ENCODE measurements around the gene PDHB. TPM values are rescaled to one million over a fixed set of nuclear protein-coding genes. Genes with fewer than 3 reads are reported as not detected.

Gene PDHB
- total RNA-seq, 8 experiments from 2014 or later: 48.7 to 122 (median 80.9) TPM

- no peak for ATAC-seq (replicated peaks in 6 of 8)
- H3K27ac ChIP-seq: no peak overlapping the region
- no peak overlapping the region for H3K4me3 ChIP-seq
- peaks cover 3 to 8% of the 10 kb centered on the region in 2 donors for H3K4me1 ChIP-seq (replicated peaks in 1 of 2)
- WGBS, 10 experiments: 16 to 93% (median 83%) methylated on average over 1 to 5 of the region's 6 CpGs; no CpG with 5 or more reads in 1 of the 10 experiments
- in situ Hi-C loops (cut with MboI; ENCODE audit: low pct_unique_long_range_greater_than_20kb in 2 of 9, low sequenced_read_pairs in 9 of 9, unreplicated experiment in 9 of 9): no loop called here
Measured at GRCh38 chr3:58387650-58388546, 45.7 kb downstream of the PDHB start.

- no peak for ATAC-seq (replicated peaks in 6 of 8)
- WGBS, 10 experiments: 47 to 100% (median 60%) methylated on average over 1 to 2 of the region's 3 CpGs; no CpG with 5 or more reads in 7 of the 10 experiments
- peaks cover 3 to 8% of the 10 kb centered on the region in 2 donors for H3K4me1 ChIP-seq (replicated peaks in 1 of 2)
- H3K27ac ChIP-seq: no peak overlapping the region
- in situ Hi-C loops (cut with MboI; ENCODE audit: low pct_unique_long_range_greater_than_20kb in 2 of 9, low sequenced_read_pairs in 9 of 9, unreplicated experiment in 9 of 9): no loop called here
- no peak overlapping the region for H3K4me3 ChIP-seq
Measured at GRCh38 chr3:58386626-58387365, 46.8 kb downstream of the PDHB start.

- no peak for ATAC-seq (replicated peaks in 6 of 8)
- Histone ChIP-seq H3K4me3 (no peak overlapping the region), H3K27ac (no peak overlapping the region), H3K4me1 (replicated peaks in 1 of 2) (peaks cover 3 to 8% of the 10 kb centered on the region in 2 donors)
- in situ Hi-C loops (cut with MboI; ENCODE audit: low pct_unique_long_range_greater_than_20kb in 2 of 9, low sequenced_read_pairs in 9 of 9, unreplicated experiment in 9 of 9): no loop called here
- 61 to 100% (median 82%) methylated on average over 1 to 3 of the region's 3 CpGs; no CpG with 5 or more reads in 2 of the 10 experiments for WGBS, 10 experiments
Measured at GRCh38 chr3:58384381-58385090, 49.1 kb downstream of the PDHB start.

GRCh38 chr3:58383904-58384303, 49.7 kb downstream of the PDHB start:
- WGBS, 10 experiments: 0 to 100% (median 88%) methylated on average over 1 to 4 of the region's 4 CpGs; no CpG with 5 or more reads in 2 of the 10 experiments
- in situ Hi-C loops (cut with MboI; ENCODE audit: low pct_unique_long_range_greater_than_20kb in 2 of 9, low sequenced_read_pairs in 9 of 9, unreplicated experiment in 9 of 9): no loop called here
- peak in 4 of 8 experiments; percentile 59 to 78 (median 69) for ATAC-seq (replicated peaks in 6 of 8)

GRCh38 chr3:58383476-58383875, 50.2 kb downstream of the PDHB start:
- 14 to 100% (median 75%) methylated on average over 1 to 2 of the region's 2 CpGs; no CpG with 5 or more reads in 1 of the 10 experiments for WGBS, 10 experiments
- Histone ChIP-seq H3K4me3 (no peak overlapping the region), H3K27ac (no peak overlapping the region), H3K4me1 (replicated peaks in 1 of 2) (peaks cover 0 to under 1% of the 10 kb centered on the region in 2 donors)
- peak in 1 of 8 experiments; percentile 29 for ATAC-seq (replicated peaks in 6 of 8)
- in situ Hi-C loops (cut with MboI; ENCODE audit: low pct_unique_long_range_greater_than_20kb in 2 of 9, low sequenced_read_pairs in 9 of 9, unreplicated experiment in 9 of 9): no loop called here

More at GRCh38 chr3:58383904-58384303, 49.7 kb downstream of the PDHB start:
- Histone ChIP-seq H3K4me3 (no peak overlapping the region), H3K4me1 (replicated peaks in 1 of 2) (peaks cover 3 to 4% of the 10 kb centered on the region in 2 donors), H3K27ac (no peak overlapping the region)

GRCh38 chr3:58379351-58380073, 54.1 kb downstream of the PDHB start:
- no peak for ATAC-seq (replicated peaks in 6 of 8)
- H3K4me3 ChIP-seq: no peak overlapping the region
- no peaks in the 10 kb centered on the region for H3K4me1 ChIP-seq (replicated peaks in 1 of 2)
- in situ Hi-C loops (cut with MboI; ENCODE audit: low pct_unique_long_range_greater_than_20kb in 2 of 9, low sequenced_read_pairs in 9 of 9, unreplicated experiment in 9 of 9): no loop called here
- WGBS, 10 experiments: 80 to 100% (median 90%) methylated on average over 2 to 4 of the region's 4 CpGs; no CpG with 5 or more reads in 1 of the 10 experiments
- H3K27ac ChIP-seq: no peak overlapping the region

- Histone ChIP-seq H3K27ac (no peak overlapping the region), H3K4me1 (replicated peaks in 1 of 2) (no peaks in the 10 kb centered on the region), H3K4me3 (no peak overlapping the region)
- no peak for ATAC-seq (replicated peaks in 6 of 8)
- 89 to 100% (median 98%) methylated on average over 1 to 4 of the region's 4 CpGs; no CpG with 5 or more reads in 2 of the 10 experiments for WGBS, 10 experiments
- in situ Hi-C loops (cut with MboI; ENCODE audit: low pct_unique_long_range_greater_than_20kb in 2 of 9, low sequenced_read_pairs in 9 of 9, unreplicated experiment in 9 of 9): no loop called here
Measured at GRCh38 chr3:58377750-58378149, 55.9 kb downstream of the PDHB start.

Other genes starting within 250 kb of the PDHB start
- 1 to 10 TPM in 1 of 8 experiments, under 1 TPM in 5, not detected in 2; 0.17 to 1.4 (median 0.27) TPM for gene DNASE1L3, start 222.9 kb downstream of the PDHB start, total RNA-seq
- gene ABHD6, start 196.0 kb downstream of the PDHB start, total RNA-seq: 10 to 100 TPM in 2 of 8 experiments, 1 to 10 TPM in 6; 2.6 to 21.1 (median 7.3) TPM
- 10 to 100 TPM; 10.3 to 17.6 (median 14.3) TPM for gene RPP14, start 127.6 kb downstream of the PDHB start, total RNA-seq
- 10 to 100 TPM in 4 of 8 experiments, 1 to 10 TPM in 4; 7.2 to 10.8 (median 9.0) TPM for gene HTD2, start 127.3 kb downstream of the PDHB start, total RNA-seq
- gene PXK, start 100.9 kb downstream of the PDHB start, total RNA-seq: 10 to 100 TPM in 7 of 8 experiments, 1 to 10 TPM in 1; 8.4 to 34.6 (median 18.5) TPM
- gene KCTD6, start 58.3 kb upstream of the PDHB start, total RNA-seq: 10 to 100 TPM in 7 of 8 experiments, 1 to 10 TPM in 1; 8.9 to 22.2 (median 17.5) TPM
- gene ACOX2, start 103.4 kb upstream of the PDHB start, total RNA-seq: 10 to 100 TPM in 3 of 8 experiments, 1 to 10 TPM in 3, under 1 TPM in 2; 0.33 to 17.4 (median 5.3) TPM
- gene FAM107A, start 143.6 kb upstream of the PDHB start, total RNA-seq: 1 to 10 TPM in 5 of 8 experiments, under 1 TPM in 3; 0.27 to 7.3 (median 1.3) TPM
- gene FAM3D, start 232.9 kb upstream of the PDHB start, total RNA-seq: under 1 TPM in 4 of 8 experiments, not detected in 4; 0.16 to 0.50 (median 0.18) TPM